HPDE6-E6E7 (cell line): ENCODE results near the gene PSENEN.
"Not testable (repeated sequence)": the region's sequence is repeated elsewhere in the genome, so short reads cannot be mapped to it uniquely, and the experiment has no call there.

Experiments
- DNase-seq: peaks from one replicate; pipeline ENCODE4 v3.0.0; 2011; ENCODE audit warnings: missing footprints; ENCODE audit errors: extremely low spot score

Gene PSENEN

DNA sequence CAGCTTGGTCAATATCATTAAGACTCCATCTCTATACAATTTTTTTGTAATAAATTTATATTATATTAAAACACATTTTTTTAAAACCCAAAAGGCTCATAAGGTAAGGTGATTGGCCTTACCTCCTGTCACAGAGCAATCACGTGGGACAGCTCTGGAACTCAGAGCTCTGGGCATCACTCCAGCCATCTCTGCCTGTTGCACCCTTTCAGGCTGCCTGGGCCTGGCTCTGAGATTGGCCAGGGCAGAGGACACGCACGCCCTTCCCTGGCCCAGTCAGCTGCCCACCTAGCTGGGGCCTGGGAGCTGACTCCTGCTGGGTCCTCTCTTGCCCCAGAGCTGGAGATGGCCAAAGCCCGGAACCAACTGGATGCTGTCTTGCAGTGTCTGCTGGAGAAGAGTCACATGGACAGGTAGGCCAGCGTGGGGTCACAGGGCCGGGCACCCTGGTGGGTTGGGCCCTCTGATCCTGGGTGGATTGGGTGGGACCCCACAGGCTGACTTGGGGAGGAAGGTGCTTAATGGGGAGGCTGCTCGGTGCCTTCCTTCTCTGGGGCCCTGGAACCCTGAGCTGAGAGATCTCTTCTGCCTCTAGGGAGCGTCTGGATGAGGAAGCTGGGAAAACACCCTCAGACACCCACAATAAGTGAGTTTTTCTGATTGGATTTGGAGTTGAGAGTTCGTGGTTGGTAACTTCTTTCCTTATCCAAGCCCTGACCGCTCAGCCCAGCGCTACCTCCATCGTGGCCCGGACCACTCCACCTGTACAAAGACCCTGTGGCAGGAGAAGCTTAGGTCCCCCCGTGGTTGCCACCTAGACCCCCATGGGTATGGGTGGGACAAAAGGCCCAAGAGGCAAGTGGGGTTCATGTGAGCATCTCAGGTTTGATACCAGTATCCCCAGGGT, 6.6 kb downstream of the PSENEN start:
- DNase-seq: no peak

DNA sequence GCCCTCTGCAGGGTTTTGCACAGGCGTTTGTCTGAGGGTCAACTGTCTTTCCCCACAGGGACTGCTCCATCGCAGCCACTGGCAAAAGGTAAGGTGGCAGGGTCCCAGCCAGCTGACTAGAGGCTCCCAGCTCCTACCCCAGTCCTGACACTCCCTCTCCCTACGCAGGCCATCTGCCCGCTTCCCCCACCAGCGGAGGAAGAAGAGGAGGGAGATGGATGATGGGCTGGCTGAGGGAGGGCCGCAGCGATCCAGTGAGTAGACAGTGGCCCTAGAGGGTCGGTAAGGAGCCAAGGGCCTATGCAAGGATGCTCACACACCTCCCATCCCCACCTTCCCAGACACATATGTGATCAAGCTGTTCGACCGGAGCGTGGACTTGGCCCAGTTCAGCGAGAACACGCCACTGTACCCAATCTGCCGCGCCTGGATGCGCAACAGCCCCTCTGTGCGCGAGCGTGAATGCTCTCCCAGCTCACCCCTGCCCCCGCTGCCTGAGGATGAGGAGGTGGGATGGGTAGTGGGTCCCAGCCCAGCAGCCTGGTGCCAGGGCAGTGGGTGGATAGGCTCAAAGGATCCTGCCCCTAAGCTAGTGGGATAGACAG, 7.4 kb downstream of the PSENEN start:
- DNase-seq: no peak

DNA sequence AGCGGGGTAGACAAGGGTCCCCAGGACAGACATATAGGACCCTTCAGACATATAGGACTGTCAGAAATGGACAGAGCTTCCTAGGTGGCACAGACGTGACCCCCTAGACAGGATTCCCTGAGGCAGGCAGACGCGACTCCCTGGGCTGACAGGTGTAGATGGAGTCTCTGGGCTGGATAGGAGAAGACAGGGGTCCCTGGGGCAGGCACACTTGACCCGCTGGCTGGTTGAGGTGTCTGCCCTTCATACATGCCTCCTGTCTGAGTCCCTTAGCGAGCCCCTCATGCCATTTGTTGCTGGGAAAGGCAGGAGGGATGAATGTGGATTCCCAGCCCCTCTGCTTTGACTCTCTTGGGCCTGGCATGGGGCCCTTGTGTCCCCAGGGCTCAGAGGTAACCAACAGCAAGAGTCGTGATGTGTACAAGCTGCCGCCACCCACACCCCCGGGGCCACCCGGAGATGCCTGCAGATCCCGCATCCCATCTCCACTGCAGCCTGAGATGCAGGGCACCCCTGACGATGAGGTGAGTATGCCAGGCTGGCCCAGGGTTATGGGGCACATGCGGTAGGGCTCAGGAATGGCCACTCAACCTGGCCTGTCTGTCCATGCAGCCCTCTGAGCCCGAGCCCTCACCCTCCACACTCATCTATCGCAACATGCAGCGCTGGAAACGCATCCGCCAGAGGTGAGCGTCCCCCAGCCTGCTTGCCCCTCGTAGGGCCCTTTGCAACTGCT, 8.4 kb downstream of the PSENEN start:
- DNase-seq: no peak

DNA sequence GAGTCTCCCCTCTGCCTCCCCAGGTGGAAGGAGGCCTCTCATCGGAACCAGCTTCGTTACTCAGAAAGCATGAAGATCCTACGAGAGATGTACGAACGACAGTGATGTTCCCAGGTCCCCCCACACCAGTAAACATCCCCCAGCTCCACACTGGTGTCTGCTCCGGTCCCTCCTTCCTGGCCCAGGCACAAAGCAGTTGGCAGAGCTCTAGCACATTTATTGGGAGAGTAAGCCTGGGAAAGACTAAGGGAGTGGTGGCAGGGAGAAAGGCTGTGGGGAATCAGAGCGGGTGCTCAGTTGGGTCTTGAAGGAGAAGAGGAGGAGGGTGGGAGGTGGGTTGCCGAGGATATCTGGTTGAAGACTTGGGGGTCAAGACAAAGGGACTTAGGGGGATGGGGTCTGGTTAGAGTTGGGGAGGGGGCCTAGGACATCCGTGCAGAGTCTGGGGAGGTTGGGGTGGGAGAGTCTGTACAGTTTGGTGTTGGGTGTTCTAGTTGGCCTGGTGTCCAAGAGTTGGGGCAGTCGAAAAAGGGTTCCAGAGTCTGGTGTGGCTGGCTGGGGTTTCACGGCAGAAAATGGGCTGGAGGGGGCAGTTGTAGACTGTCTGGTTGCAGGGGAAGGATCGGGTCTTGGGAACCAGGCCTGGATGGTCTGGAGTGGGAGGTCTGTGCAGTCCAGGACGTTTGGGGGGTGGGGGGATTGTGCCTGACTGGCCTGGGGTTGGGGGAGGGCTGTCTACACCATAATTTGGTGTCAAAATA, 9.1 kb downstream of the PSENEN start:
- no peak for DNase-seq

DNA sequence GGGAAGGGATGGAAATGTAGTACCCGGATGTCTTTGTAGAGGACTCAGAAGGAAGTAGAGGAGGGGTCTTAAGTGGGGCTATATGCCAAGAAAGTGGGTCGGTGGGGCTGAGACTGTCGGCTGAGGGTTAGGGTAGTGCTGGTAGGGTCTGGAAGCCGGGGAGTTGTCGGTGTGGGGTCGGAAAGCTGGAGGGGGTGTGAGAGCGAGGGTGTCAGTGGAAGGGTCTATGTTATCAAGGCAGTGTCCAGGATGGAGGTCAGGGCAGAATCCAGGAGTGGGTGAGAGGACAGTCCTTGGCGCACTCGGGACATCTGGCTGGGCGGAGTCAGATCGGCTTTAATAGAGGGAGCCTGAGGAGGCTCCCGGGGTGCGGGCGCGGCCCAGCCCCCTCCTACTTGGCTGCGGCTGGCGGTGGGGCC, 9.7 kb downstream of the PSENEN start:
- no peak for DNase-seq

DNA sequence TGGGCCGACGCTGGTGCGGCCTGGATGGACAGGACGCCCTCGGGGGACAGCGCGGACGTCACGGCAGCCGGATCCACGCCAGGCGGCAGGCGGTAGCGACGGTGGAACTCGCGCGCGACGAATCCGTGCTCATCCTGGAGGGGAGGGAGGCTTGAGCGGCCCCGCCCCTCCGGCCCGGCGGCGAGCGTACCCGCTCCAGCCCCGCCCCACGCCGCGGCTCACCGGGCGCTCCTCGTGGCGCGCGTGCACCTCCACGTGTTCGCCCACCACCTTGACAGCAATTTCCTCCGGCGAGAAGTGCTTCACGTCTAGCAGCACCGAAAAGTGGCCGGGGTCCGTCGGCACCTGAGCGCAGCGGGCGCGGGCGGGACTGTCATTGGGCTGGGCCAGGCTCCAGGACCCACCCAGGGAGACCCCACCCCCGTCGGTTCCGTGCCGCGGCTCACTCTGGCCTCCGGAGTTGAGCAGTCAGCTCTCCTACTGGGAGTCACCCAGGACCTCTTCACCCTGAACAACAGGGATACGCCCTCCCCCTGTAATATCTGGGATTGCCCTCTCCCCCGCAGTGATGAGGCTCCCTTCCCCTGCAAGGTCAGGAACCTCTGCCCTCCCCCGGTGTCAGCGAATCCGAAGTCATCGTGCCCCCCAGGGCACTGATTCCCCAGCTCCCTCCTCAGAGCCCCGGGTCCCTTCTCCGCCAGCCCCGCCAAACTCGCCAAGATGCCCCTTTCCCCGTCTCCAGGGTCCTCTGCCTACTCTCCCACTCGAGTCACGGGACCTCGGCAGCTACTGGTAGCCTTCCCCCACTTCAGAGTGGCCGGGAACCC, 10.3 kb downstream of the PSENEN start:
- DNase-seq: no peak

DNA sequence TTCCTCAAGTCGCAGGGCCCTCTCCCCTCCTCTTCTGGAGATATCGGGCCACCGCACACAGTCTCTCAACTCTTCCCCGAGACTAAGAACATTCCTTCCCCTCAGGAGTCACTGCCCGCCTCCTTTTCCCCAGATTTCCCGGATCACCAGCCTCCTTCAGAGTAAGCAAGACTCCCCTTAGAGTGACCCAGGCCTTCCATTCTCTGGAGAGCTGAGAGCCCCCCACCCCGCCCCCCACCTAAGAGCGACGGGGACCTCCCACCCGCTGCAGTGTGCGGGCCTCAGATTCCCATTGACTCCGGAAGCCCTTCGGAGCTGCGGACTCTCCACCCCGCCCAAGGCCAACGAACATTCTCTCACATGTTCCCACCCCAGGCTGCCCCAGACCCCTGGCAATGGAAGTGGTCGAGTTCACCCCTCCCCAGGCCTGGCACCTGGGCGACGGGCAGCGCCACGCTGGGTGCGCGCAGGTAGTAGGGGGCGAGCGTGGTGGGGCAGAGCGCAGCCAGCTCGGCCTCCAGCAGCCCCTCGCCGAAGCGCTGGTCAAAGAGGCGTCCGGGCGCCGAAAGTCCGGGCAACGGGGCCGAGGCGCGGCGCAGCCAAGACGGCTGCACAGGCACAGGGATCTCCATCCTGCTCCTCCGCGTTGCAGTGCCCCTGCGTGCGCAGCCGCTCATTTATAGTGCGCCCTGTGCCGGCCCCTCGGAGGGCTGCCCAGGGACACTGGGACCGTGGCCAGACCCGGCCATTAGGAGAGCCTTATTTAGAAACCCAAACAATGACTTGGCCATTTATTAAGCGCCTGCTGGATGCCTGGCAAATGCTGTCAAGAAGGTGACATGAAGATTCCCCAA, 11.2 kb downstream of the PSENEN start, which contains the start of gene HSPB6:
TSS of gene HSPB6 (minus strand) at position 653 of the 854 bp plus-strand sequence. CDS start at position 632, 21 bp downstream.
- DNase-seq: no peak

DNA sequence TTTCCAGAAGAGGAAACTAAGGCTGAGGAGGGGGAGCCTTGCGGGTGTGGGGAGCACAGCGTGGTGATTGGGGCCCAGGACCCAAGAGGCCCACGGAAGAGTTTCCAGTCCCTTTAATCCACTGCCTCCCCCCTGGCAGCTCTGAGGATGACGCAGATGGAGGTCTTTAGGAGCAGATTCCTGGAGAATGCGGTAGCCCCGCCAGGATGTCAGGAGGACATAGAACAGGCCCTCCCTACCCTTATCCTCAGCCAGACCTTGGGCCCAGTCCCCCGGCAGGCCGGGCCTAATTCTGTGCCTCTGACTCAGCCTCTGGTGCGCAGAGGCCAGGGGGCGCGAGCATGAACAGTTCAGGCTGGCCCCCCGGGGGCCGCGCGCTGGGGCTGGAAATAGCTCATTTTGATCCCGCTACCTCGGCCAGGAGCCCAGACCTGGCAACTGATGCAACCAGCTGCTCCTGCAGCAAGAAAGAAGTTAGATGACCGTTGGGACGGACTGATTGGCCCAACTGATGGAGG, 11.8 kb downstream of the PSENEN start:
- peak; percentile 29 for DNase-seq

DNA sequence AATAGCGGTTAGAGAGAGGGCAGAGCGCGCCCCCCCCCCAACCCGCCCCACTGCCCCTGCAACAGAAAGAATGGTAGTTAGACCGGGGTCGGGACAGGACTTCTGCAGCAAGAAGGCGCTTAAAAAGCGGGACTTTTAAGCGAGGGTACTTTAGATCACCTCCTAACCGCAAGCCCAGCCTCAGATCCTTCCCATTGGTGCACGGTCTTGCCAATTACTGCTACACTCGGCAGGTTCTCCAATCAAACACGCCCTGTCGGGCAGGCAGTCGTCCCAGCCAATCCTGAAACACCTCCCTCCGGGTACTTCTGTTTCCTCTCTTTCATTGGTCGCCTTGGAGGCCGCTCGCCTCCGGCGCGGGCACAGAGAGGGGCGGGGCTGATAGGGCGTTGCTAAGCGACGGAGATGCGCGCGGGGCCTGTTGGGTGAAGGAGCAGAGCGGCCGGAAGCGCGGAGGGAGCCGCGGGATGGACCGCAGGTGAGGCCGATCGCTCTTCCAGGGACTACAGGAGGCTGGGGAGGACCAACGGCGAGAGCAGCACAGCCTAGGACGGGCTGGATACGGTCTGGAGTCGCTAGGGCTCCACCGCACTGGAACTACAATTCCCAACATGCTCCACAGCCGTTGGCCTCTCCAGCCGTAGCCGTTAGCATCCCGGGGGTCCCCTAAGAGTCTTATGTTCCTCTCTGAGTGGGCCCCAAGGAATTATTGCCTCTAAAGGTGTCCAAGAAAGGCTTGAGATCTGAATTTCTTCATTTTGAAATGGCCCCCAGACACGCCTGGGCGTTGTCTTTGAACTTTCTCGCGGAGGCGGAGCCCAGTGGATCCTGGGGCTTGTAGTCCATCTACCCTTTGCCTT, 12.5 kb downstream of the PSENEN start, which contains the start of gene PROSER3:
TSS of gene PROSER3 (plus strand) at position 428 of the 860 bp plus-strand sequence. CDS start at position 468, 40 bp downstream.
- DNase-seq: peak; percentile 99

DNA sequence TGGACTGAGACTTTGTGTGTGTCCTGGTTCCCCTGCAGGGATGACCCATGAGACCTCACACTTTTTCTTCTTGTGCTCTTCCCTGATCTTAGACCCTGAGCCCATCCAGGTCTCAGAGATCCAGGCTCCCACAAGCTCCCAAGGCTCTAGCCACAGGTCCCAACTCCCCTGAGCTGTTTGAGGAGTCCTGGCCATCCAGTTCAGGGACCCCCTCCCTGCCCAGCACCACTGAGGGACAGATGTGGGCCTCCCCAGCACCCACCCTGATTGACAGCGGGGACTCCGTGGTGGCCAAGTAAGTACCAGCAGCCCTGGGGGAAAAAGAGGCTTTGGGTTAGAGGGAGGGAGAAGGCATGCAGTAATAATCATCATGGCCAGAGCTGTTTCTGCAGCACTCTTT, 14.2 kb downstream of the PSENEN start:
- no peak for DNase-seq

DNA sequence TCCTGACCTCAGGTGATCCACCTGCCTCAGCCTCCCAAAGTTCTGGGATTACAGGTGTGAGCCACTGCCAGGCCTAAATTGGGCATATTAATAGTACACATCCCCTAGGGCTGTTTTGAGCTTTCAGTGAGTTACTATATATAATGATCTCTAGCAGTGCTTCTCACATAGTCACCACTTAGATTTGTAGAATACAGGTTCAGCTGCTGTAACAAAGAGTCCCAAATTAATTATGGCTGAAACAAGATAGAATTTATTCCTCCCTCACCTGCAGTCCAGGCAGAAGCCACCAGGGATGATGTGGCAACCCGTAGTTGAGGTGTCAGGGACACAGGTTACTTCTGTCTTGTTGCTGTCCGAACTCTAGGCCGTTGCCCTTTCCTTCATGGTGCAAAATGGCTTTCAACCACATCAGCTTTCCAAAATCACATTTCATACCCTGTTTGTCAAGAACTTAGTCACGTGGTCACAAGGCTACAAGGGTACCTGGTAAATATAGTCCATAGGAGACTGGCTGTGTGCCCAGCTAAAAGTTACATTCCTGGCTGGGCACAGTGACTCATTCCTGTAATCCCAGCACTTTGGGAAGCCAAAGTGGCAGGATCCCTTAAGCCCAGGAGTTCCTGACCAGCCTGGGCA, 15.4 kb downstream of the PSENEN start:
- no peak for DNase-seq

DNA sequence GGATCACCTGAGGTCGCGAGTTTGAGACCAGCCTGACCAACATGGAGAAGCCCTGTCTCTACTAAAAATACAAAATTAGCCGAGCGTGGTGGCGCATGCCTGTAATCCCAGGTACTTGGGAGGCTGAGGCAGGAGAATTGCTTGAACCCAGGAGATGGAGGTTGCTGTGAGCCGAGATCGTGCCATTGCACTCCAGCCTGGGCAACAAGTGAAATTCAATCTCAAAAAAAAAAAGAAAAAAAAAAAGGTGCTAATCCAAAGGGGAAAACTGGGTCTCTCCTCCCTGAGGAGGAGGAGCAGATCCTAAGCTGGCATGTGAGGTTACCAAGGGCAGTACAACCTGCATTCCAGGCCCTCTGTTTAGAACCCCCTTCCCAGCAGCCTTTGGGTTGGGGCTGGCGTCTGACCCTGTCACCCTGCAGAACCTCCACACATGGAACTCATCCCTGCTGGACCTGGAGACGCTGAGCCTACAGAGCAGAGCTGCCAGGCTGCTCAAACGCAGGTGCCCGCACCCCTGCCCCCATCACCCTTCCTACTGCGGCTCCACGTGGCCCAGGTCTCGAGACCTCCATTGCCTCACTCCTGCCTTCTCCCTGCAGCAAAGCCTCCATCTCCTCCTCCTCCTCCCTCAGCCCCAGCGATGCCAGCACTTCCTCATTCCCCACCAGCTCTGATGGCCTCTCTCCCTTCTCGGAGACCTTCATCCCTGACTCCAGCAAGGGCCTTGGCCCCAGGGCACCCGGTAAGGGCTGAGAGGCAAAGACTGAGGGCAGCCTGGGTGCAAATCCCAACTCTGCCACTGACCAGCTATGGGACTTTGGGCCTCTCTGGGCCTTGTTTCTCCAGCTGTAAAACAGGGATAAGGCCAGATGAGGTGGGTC, 19.2 kb downstream of the PSENEN start:
- DNase-seq: no peak

DNA sequence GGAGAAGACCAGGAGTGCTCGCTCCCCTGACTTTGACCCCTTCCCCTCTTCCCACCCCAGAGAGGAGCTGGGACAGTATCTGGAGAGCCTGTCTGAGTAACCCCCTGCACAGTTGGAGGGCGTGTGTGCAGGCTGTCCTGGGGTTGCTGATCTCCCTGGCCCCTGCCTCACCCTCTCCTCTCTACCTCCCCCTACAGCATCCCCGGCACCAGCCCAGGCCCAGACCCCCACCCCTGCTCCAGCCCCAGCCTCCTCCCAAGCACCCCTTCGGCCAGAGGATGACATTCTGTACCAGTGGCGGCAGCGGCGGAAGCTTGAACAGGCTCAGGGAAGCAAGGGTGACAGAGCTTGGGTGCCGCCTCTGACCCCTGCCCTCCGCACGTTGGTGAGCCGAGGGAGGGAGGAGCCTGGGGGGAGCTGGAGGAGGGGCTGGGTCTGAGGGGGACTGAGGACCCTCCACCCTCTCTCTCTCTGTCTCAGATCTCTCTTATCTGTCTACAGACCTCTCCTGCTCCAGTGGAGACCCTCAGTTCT, 21.2 kb downstream of the PSENEN start:
- no peak for DNase-seq

DNA sequence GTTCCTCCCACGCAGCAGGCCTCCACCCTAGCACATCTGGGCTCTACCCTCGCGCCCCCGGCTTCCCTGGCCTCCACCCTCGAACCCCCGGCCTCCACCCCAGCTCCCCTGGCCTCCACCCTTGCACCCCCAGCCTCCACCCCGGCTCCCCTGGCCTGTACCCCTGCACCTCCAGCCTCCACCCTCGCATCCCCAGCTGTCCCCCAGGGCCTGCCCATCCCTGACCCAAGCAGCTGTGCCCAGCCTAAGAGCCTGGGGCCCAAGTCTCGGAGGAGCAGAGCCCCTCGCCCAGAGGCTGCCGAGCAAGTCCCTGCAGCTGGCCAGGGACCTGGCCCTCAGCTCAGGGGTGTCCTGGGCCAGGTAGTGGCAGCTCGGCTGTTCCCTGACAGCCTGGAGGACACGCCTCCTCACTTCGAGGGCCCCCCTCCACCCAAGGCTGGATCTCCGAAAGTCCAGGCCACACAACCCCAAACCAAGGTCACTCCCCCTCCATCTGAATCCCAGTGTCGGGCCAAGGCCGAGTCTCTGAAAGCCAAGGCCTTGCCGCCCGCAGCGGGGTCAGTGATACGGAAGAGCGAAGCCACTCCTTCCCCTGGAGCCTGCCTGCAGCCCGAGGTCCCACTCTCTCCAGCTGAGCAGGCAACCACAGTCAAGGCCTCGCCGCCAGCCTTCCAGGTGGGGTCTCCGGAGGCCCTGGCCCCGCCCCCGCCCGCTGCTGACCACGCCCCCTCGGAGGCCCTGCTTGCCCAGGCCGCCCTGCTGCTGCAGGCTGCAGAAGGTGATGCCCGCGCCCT, 22.0 kb downstream of the PSENEN start:
- no peak for DNase-seq

DNA sequence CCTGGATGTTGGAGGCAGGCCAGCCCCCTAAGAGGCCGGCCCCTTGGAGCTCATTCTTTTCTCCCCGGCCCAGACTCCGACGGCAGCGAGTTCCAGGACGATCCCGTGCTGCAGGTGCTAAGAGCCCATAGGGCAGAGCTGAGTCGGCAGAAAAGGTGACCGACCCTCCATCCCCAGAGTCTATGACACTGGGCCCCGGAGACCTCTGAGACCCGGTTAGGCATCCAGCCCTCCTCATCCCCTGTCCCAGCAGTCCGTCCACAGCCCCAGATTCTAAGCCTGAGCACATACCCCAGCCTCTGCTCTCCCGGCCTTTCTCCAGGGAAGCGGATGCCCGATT, 22.6 kb downstream of the PSENEN start:
- DNase-seq: no peak

DNA sequence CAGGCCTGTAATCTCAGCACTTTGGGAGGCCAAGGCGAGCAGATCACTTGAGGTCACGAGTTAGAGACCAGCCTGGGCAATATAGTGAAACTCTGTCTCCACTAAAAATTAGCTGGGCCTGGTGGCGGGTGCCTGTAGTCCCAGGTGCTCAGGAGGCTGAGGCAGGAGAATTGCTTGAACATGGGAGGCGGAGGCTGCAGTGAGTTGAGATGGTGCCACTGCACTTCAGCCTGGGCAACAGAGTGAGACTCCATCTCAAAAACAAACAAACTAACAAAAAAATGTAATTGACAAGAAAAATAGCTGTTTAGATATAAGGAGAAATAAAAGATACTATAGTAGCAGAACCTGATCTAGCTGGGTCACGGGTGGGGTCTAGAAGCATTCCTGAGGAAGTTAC, 26.9 kb downstream of the PSENEN start:
- DNase-seq: not testable (repeated sequence)
